ENCODE results near the gene DHRS7C. TPM values are rescaled to one million over a fixed set of nuclear protein-coding genes. Genes with fewer than 3 reads are reported as not detected.

DHRS7C gene
- total and polyA plus RNA-seq, 4 donors = 0.26 to 0.28 TPM; not detected in 2

GRCh38 chr17:9763643-9764042 lies 27.7 kb downstream of the DHRS7C start:
- H3K9ac ChIP-seq (ENCODE audit: low read depth in 1 of 2, low read length in 2 of 2) = no peak overlapping the region
- no peak for DNase-seq (ENCODE audit: low spot score)
- H3K4me3 ChIP-seq (ENCODE audit: low read depth in 1 of 3, low read length in 3 of 3) = no peak overlapping the region
- no peak for TF ChIP-seq FOXA2 (IDR thresholded peaks at IDR 0.05)
- TF ChIP-seq, protein P1, sequence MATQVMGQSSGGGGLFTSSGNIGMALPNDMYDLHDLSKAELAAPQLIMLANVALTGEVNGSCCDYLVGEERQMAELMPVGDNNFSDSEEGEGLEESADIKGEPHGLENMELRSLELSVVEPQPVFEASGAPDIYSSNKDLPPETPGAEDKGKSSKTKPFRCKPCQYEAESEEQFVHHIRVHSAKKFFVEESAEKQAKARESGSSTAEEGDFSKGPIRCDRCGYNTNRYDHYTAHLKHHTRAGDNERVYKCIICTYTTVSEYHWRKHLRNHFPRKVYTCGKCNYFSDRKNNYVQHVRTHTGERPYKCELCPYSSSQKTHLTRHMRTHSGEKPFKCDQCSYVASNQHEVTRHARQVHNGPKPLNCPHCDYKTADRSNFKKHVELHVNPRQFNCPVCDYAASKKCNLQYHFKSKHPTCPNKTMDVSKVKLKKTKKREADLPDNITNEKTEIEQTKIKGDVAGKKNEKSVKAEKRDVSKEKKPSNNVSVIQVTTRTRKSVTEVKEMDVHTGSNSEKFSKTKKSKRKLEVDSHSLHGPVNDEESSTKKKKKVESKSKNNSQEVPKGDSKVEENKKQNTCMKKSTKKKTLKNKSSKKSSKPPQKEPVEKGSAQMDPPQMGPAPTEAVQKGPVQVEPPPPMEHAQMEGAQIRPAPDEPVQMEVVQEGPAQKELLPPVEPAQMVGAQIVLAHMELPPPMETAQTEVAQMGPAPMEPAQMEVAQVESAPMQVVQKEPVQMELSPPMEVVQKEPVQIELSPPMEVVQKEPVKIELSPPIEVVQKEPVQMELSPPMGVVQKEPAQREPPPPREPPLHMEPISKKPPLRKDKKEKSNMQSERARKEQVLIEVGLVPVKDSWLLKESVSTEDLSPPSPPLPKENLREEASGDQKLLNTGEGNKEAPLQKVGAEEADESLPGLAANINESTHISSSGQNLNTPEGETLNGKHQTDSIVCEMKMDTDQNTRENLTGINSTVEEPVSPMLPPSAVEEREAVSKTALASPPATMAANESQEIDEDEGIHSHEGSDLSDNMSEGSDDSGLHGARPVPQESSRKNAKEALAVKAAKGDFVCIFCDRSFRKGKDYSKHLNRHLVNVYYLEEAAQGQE (IDR thresholded peaks at IDR 0.05) = no peak
- no peak for TF ChIP-seq NR2F2 (IDR thresholded peaks at IDR 0.05)
- TF ChIP-seq, protein P2, sequence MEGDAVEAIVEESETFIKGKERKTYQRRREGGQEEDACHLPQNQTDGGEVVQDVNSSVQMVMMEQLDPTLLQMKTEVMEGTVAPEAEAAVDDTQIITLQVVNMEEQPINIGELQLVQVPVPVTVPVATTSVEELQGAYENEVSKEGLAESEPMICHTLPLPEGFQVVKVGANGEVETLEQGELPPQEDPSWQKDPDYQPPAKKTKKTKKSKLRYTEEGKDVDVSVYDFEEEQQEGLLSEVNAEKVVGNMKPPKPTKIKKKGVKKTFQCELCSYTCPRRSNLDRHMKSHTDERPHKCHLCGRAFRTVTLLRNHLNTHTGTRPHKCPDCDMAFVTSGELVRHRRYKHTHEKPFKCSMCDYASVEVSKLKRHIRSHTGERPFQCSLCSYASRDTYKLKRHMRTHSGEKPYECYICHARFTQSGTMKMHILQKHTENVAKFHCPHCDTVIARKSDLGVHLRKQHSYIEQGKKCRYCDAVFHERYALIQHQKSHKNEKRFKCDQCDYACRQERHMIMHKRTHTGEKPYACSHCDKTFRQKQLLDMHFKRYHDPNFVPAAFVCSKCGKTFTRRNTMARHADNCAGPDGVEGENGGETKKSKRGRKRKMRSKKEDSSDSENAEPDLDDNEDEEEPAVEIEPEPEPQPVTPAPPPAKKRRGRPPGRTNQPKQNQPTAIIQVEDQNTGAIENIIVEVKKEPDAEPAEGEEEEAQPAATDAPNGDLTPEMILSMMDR (IDR thresholded peaks at IDR 0.05; ENCODE audit: low read depth, low read length, missing input control) = no peak
- no peak for TF ChIP-seq HNF4G (IDR thresholded peaks at IDR 0.05)
- TF ChIP-seq, protein P3, sequence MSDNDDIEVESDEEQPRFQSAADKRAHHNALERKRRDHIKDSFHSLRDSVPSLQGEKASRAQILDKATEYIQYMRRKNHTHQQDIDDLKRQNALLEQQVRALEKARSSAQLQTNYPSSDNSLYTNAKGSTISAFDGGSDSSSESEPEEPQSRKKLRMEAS (IDR thresholded peaks at IDR 0.05) = no peak
- TF ChIP-seq EGR1 (IDR thresholded peaks at IDR 0.05; ENCODE audit: low read depth in 2 of 2) = no peak
- no peak for TF ChIP-seq RAD21 (IDR thresholded peaks at IDR 0.05)
- TF ChIP-seq, protein P4, sequence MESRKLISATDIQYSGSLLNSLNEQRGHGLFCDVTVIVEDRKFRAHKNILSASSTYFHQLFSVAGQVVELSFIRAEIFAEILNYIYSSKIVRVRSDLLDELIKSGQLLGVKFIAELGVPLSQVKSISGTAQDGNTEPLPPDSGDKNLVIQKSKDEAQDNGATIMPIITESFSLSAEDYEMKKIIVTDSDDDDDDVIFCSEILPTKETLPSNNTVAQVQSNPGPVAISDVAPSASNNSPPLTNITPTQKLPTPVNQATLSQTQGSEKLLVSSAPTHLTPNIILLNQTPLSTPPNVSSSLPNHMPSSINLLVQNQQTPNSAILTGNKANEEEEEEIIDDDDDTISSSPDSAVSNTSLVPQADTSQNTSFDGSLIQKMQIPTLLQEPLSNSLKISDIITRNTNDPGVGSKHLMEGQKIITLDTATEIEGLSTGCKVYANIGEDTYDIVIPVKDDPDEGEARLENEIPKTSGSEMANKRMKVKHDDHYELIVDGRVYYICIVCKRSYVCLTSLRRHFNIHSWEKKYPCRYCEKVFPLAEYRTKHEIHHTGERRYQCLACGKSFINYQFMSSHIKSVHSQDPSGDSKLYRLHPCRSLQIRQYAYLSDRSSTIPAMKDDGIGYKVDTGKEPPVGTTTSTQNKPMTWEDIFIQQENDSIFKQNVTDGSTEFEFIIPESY (IDR thresholded peaks at IDR 0.05) = no peak
- TF ChIP-seq HNF4A (conservative IDR thresholded peaks at IDR 0.05) = no peak
- TF ChIP-seq YY1 (IDR thresholded peaks at IDR 0.05) = no peak
- TF ChIP-seq GABPA (IDR thresholded peaks at IDR 0.05 in 1 of 2, conservative IDR thresholded peaks at IDR 0.05 in 1 of 2) = no peak
- TF ChIP-seq, protein P5, sequence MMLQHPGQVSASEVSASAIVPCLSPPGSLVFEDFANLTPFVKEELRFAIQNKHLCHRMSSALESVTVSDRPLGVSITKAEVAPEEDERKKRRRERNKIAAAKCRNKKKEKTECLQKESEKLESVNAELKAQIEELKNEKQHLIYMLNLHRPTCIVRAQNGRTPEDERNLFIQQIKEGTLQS (IDR thresholded peaks at IDR 0.05) = no peak
- TF ChIP-seq JUND (IDR thresholded peaks at IDR 0.05) = no peak
- TF ChIP-seq SP1 (IDR thresholded peaks at IDR 0.05) = no peak
- no peak for TF ChIP-seq RXRA (IDR thresholded peaks at IDR 0.05)
- TF ChIP-seq FOXA1 (IDR thresholded peaks at IDR 0.05) = no peak
- TF ChIP-seq TAF1 (conservative IDR thresholded peaks at IDR 0.05) = no peak
- no peaks in the 10 kb centered on the region for H3K27me3 ChIP-seq (ENCODE audit: control insufficient read depth in 4 of 4, insufficient read depth in 4 of 4, low read length in 3 of 4)
- H3K9me3 ChIP-seq (ENCODE audit: control insufficient read depth in 4 of 4, low read length in 3 of 4) = no peaks in the 10 kb centered on the region
- H3K27ac ChIP-seq (ENCODE audit: low read depth in 1 of 2, low read length in 2 of 2) = no peak overlapping the region
- no peaks in the 10 kb centered on the region for H3K4me1 ChIP-seq (ENCODE audit: control insufficient read depth in 4 of 4, insufficient read depth in 4 of 4, low read length in 3 of 4)
- H3K36me3 ChIP-seq (ENCODE audit: control insufficient read depth in 4 of 4, insufficient read depth in 3 of 4, low read depth in 1 of 4, low read length in 3 of 4) = no peaks in the 10 kb centered on the region
- 43% methylated on average over 4 of the region's 4 CpGs for WGBS
